ENCODE data around the gene PRKCB. TPM values are rescaled to one million over a fixed set of nuclear protein-coding genes. Genes with fewer than 3 reads are reported as not detected.
"Not testable (repeated sequence)": the region's sequence is repeated elsewhere in the genome, so short reads cannot be mapped to it uniquely, and the experiment has no call there.

The PRKCB gene
- total RNA-seq, 1 donor from 2014 or later, result 1.0 TPM

- not testable (repeated sequence) for H3K27ac ChIP-seq (ENCODE audit: low read depth, low read length); H3K9me3 ChIP-seq (ENCODE audit: control insufficient read depth in 3 of 3, low read length in 3 of 3); H3K27me3 ChIP-seq (ENCODE audit: control insufficient read depth in 3 of 3, insufficient read depth in 3 of 3, low read length in 3 of 3); H3K9ac ChIP-seq (ENCODE audit: low read depth in 1 of 3, low read length in 3 of 3); H3K4me3 ChIP-seq (ENCODE audit: low read length in 3 of 3); H3K4me1 ChIP-seq (ENCODE audit: control insufficient read depth in 3 of 3, insufficient read depth in 3 of 3, low read length in 3 of 3); H3K36me3 ChIP-seq (ENCODE audit: control insufficient read depth in 3 of 3, insufficient read depth in 3 of 3, low read length in 3 of 3)
These were observed 97.9 kb downstream of the PRKCB start for GRCh38 chr16:23933650-23934049.

GRCh38 chr16:23934610-23935236 lies 98.9 kb downstream of the PRKCB start:
- H3K27me3 ChIP-seq (ENCODE audit: control insufficient read depth in 3 of 3, insufficient read depth in 3 of 3, low read length in 3 of 3), result no peaks in the 10 kb centered on the region
- H3K9me3 ChIP-seq (ENCODE audit: control insufficient read depth in 3 of 3, low read length in 3 of 3), result no peaks in the 10 kb centered on the region
- no peaks in the 10 kb centered on the region for H3K4me1 ChIP-seq (ENCODE audit: control insufficient read depth in 3 of 3, insufficient read depth in 3 of 3, low read length in 3 of 3)
- no peak overlapping the region for H3K9ac ChIP-seq (ENCODE audit: low read depth in 1 of 3, low read length in 3 of 3)
- H3K36me3 ChIP-seq (ENCODE audit: control insufficient read depth in 3 of 3, insufficient read depth in 3 of 3, low read length in 3 of 3), result no peaks in the 10 kb centered on the region
- H3K27ac ChIP-seq (ENCODE audit: low read depth, low read length), result no peak overlapping the region
- H3K4me3 ChIP-seq (ENCODE audit: low read length in 3 of 3), result no peak overlapping the region

- H3K4me1 ChIP-seq (ENCODE audit: control insufficient read depth in 3 of 3, insufficient read depth in 3 of 3, low read length in 3 of 3), result peaks cover 0 to 3% (median 0%) of the 10 kb centered on the region in 3 donors
- H3K9ac ChIP-seq (ENCODE audit: low read depth in 1 of 3, low read length in 3 of 3), result no peak overlapping the region
- H3K27me3 ChIP-seq (ENCODE audit: control insufficient read depth in 3 of 3, insufficient read depth in 3 of 3, low read length in 3 of 3), result no peaks in the 10 kb centered on the region
- H3K9me3 ChIP-seq (ENCODE audit: control insufficient read depth in 3 of 3, low read length in 3 of 3), result no peaks in the 10 kb centered on the region
- H3K4me3 ChIP-seq (ENCODE audit: low read length in 3 of 3), result no peak overlapping the region
- H3K27ac ChIP-seq (ENCODE audit: low read depth, low read length), result no peak overlapping the region
- no peaks in the 10 kb centered on the region for H3K36me3 ChIP-seq (ENCODE audit: control insufficient read depth in 3 of 3, insufficient read depth in 3 of 3, low read length in 3 of 3)
These were observed 104.3 kb downstream of the PRKCB start for GRCh38 chr16:23940111-23940510.

- Histone ChIP-seq H3K4me3 (ENCODE audit: low read length in 3 of 3) (no peak overlapping the region), H3K4me1 (ENCODE audit: control insufficient read depth in 3 of 3, insufficient read depth in 3 of 3, low read length in 3 of 3) (peaks cover 0 to 3% (median 0%) of the 10 kb centered on the region in 3 donors), H3K9me3 (ENCODE audit: control insufficient read depth in 3 of 3, low read length in 3 of 3) (no peaks in the 10 kb centered on the region), H3K9ac (ENCODE audit: low read depth in 1 of 3, low read length in 3 of 3) (no peak overlapping the region), H3K36me3 (ENCODE audit: control insufficient read depth in 3 of 3, insufficient read depth in 3 of 3, low read length in 3 of 3) (no peaks in the 10 kb centered on the region), H3K27me3 (ENCODE audit: control insufficient read depth in 3 of 3, insufficient read depth in 3 of 3, low read length in 3 of 3) (no peaks in the 10 kb centered on the region), H3K27ac (ENCODE audit: low read depth, low read length) (no peak overlapping the region)
These were observed 105.2 kb downstream of the PRKCB start for GRCh38 chr16:23941025-23941424.

- Histone ChIP-seq H3K27me3 (ENCODE audit: control insufficient read depth in 3 of 3, insufficient read depth in 3 of 3, low read length in 3 of 3) (no peaks in the 10 kb centered on the region), H3K4me3 (ENCODE audit: low read length in 3 of 3) (no peak overlapping the region), H3K4me1 (ENCODE audit: control insufficient read depth in 3 of 3, insufficient read depth in 3 of 3, low read length in 3 of 3) (peaks cover 0 to 3% (median 0%) of the 10 kb centered on the region in 3 donors), H3K27ac (ENCODE audit: low read depth, low read length) (no peak overlapping the region), H3K9ac (ENCODE audit: low read depth in 1 of 3, low read length in 3 of 3) (no peak overlapping the region), H3K36me3 (ENCODE audit: control insufficient read depth in 3 of 3, insufficient read depth in 3 of 3, low read length in 3 of 3) (no peaks in the 10 kb centered on the region), H3K9me3 (ENCODE audit: control insufficient read depth in 3 of 3, low read length in 3 of 3) (no peaks in the 10 kb centered on the region)
These were observed 106.3 kb downstream of the PRKCB start for GRCh38 chr16:23941963-23942564.

GRCh38 chr16:23943604-23944003 lies 107.8 kb downstream of the PRKCB start:
- no peaks in the 10 kb centered on the region for H3K36me3 ChIP-seq (ENCODE audit: control insufficient read depth in 3 of 3, insufficient read depth in 3 of 3, low read length in 3 of 3)
- H3K9ac ChIP-seq (ENCODE audit: low read depth in 1 of 3, low read length in 3 of 3), result no peak overlapping the region
- H3K9me3 ChIP-seq (ENCODE audit: control insufficient read depth in 3 of 3, low read length in 3 of 3), result no peaks in the 10 kb centered on the region
- H3K27ac ChIP-seq (ENCODE audit: low read depth, low read length), result no peak overlapping the region
- H3K4me3 ChIP-seq (ENCODE audit: low read length in 3 of 3), result no peak overlapping the region
- H3K27me3 ChIP-seq (ENCODE audit: control insufficient read depth in 3 of 3, insufficient read depth in 3 of 3, low read length in 3 of 3), result peaks cover 0 to 2% (median 0%) of the 10 kb centered on the region in 3 donors
- H3K4me1 ChIP-seq (ENCODE audit: control insufficient read depth in 3 of 3, insufficient read depth in 3 of 3, low read length in 3 of 3), result peaks cover 0 to 3% (median 0%) of the 10 kb centered on the region in 3 donors

- Histone ChIP-seq H3K27me3 (ENCODE audit: control insufficient read depth in 3 of 3, insufficient read depth in 3 of 3, low read length in 3 of 3) (peaks cover 0 to 2% (median 0%) of the 10 kb centered on the region in 3 donors), H3K4me3 (ENCODE audit: low read length in 3 of 3) (no peak overlapping the region), H3K9me3 (ENCODE audit: control insufficient read depth in 3 of 3, low read length in 3 of 3) (no peaks in the 10 kb centered on the region), H3K9ac (ENCODE audit: low read depth in 1 of 3, low read length in 3 of 3) (no peak overlapping the region), H3K27ac (ENCODE audit: low read depth, low read length) (no peak overlapping the region), H3K4me1 (ENCODE audit: control insufficient read depth in 3 of 3, insufficient read depth in 3 of 3, low read length in 3 of 3) (peaks cover 0 to 3% (median 0%) of the 10 kb centered on the region in 3 donors), H3K36me3 (ENCODE audit: control insufficient read depth in 3 of 3, insufficient read depth in 3 of 3, low read length in 3 of 3) (no peaks in the 10 kb centered on the region)
These were observed 108.6 kb downstream of the PRKCB start for GRCh38 chr16:23944381-23944780.

GRCh38 chr16:23945243-23945642 lies 109.5 kb downstream of the PRKCB start:
- Histone ChIP-seq H3K9ac (ENCODE audit: low read depth in 1 of 3, low read length in 3 of 3) (no peak overlapping the region), H3K4me3 (ENCODE audit: low read length in 3 of 3) (no peak overlapping the region), H3K27ac (ENCODE audit: low read depth, low read length) (no peak overlapping the region), H3K36me3 (ENCODE audit: control insufficient read depth in 3 of 3, insufficient read depth in 3 of 3, low read length in 3 of 3) (no peaks in the 10 kb centered on the region), H3K9me3 (ENCODE audit: control insufficient read depth in 3 of 3, low read length in 3 of 3) (no peaks in the 10 kb centered on the region), H3K4me1 (ENCODE audit: control insufficient read depth in 3 of 3, insufficient read depth in 3 of 3, low read length in 3 of 3) (peaks cover 0 to 3% (median under 1%) of the 10 kb centered on the region in 3 donors), H3K27me3 (ENCODE audit: control insufficient read depth in 3 of 3, insufficient read depth in 3 of 3, low read length in 3 of 3) (peaks cover 0 to 2% (median 0%) of the 10 kb centered on the region in 3 donors)

GRCh38 chr16:23947838-23948237 lies 112.1 kb downstream of the PRKCB start:
- Histone ChIP-seq H3K4me3 (ENCODE audit: low read length in 3 of 3) (no peak overlapping the region), H3K9ac (ENCODE audit: low read depth in 1 of 3, low read length in 3 of 3) (no peak overlapping the region), H3K9me3 (ENCODE audit: control insufficient read depth in 3 of 3, low read length in 3 of 3) (no peaks in the 10 kb centered on the region)

GRCh38 chr16:23948949-23949411 lies 113.2 kb downstream of the PRKCB start:
- H3K36me3 ChIP-seq (ENCODE audit: control insufficient read depth in 3 of 3, insufficient read depth in 3 of 3, low read length in 3 of 3), result no peaks in the 10 kb centered on the region
- no peak overlapping the region for H3K4me3 ChIP-seq (ENCODE audit: low read length in 3 of 3)
- peaks cover 0 to 4% (median 0%) of the 10 kb centered on the region in 3 donors for H3K27me3 ChIP-seq (ENCODE audit: control insufficient read depth in 3 of 3, insufficient read depth in 3 of 3, low read length in 3 of 3)
- H3K9me3 ChIP-seq (ENCODE audit: control insufficient read depth in 3 of 3, low read length in 3 of 3), result no peaks in the 10 kb centered on the region
- no peak overlapping the region for H3K27ac ChIP-seq (ENCODE audit: low read depth, low read length)
- H3K4me1 ChIP-seq (ENCODE audit: control insufficient read depth in 3 of 3, insufficient read depth in 3 of 3, low read length in 3 of 3), result peaks cover 0 to 6% (median 3%) of the 10 kb centered on the region in 3 donors
- no peak overlapping the region for H3K9ac ChIP-seq (ENCODE audit: low read depth in 1 of 3, low read length in 3 of 3)

More at GRCh38 chr16:23947838-23948237, 112.1 kb downstream of the PRKCB start:
- H3K27me3 ChIP-seq (ENCODE audit: control insufficient read depth in 3 of 3, insufficient read depth in 3 of 3, low read length in 3 of 3), result peaks cover 0 to 4% (median 0%) of the 10 kb centered on the region in 3 donors
- H3K27ac ChIP-seq (ENCODE audit: low read depth, low read length), result no peak overlapping the region
- peaks cover 0 to 6% (median 3%) of the 10 kb centered on the region in 3 donors for H3K4me1 ChIP-seq (ENCODE audit: control insufficient read depth in 3 of 3, insufficient read depth in 3 of 3, low read length in 3 of 3)
- H3K36me3 ChIP-seq (ENCODE audit: control insufficient read depth in 3 of 3, insufficient read depth in 3 of 3, low read length in 3 of 3), result no peaks in the 10 kb centered on the region
